GM12891 (cell line): Measurements from ENCODE around the gene NCAM1.

Experiments
- POLR2AphosphoS5 ChIP-seq: IDR thresholded peaks from 2 replicates; pipeline ENCODE4 v1.6.1; 2011; ENCODE audit warnings: low read depth, low read length, control low read depth
- SPI1 ChIP-seq: IDR thresholded peaks from 2 replicates; pipeline ENCODE4 v1.6.1; 2011; ENCODE audit warnings: low read depth, low read length, control low read depth
- TAF1 ChIP-seq: IDR thresholded peaks from 2 replicates; pipeline ENCODE4 v1.6.1; 2011; ENCODE audit warnings: low read depth, low read length, control low read depth

DNA sequence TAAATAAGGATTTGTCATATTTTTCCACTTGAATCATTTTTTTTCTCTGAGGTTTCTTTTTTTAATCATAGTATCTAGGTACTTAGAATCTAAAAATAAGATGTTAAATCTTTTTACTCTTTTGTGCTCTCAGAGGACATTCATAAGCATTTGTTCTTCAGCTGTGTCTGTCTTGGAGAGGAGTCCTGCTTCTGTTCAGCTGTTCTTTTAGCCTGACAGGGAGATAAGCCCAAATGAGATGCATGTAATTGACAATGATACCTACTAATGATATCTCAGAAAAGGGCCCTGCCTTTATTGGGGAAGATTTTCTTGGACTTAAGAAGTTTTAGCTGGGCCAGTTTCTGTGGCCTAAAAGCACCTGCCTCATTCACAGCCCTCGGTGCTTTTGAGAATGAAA, 156.9 kb downstream of the NCAM1 start:
- no peak for TF ChIP-seq POLR2AphosphoS5
- no peak for TF ChIP-seq TAF1
- no peak for TF ChIP-seq SPI1
